ENCODE data around the gene SORCS2.

- no peak for TF ChIP-seq CTCF (IDR thresholded peaks at IDR 0.05)
- TF ChIP-seq REST (IDR thresholded peaks at IDR 0.05; ENCODE audit: insufficient read depth in 1 of 2, low read depth in 2 of 2, low read length in 1 of 2) = no peak
- no peak for TF ChIP-seq POLR2AphosphoS5 (IDR thresholded peaks at IDR 0.05; ENCODE audit: low read depth, low read length)
These were observed 578.7 kb downstream of the SORCS2 start for GRCh38 chr4:7771056-7771455.

Data from Panc1 (cell line).